CD4-positive, alpha-beta T cell treated with Interleukin-6 for 4 hours (primary cell): ENCODE measurements around the gene NR1I3.
"Not testable (repeated sequence)": the region's sequence is repeated elsewhere in the genome, so short reads cannot be mapped to it uniquely, and the experiment has no call there.

Source experiments
- DNase-seq: peaks from one replicate; pipeline ENCODE4 v3.0.0-alpha.2; 2020; ENCODE audit warnings: mixed read lengths

The NR1I3 gene, protein sequence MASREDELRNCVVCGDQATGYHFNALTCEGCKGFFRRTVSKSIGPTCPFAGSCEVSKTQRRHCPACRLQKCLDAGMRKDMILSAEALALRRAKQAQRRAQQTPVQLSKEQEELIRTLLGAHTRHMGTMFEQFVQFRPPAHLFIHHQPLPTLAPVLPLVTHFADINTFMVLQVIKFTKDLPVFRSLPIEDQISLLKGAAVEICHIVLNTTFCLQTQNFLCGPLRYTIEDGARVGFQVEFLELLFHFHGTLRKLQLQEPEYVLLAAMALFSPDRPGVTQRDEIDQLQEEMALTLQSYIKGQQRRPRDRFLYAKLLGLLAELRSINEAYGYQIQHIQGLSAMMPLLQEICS

DNA sequence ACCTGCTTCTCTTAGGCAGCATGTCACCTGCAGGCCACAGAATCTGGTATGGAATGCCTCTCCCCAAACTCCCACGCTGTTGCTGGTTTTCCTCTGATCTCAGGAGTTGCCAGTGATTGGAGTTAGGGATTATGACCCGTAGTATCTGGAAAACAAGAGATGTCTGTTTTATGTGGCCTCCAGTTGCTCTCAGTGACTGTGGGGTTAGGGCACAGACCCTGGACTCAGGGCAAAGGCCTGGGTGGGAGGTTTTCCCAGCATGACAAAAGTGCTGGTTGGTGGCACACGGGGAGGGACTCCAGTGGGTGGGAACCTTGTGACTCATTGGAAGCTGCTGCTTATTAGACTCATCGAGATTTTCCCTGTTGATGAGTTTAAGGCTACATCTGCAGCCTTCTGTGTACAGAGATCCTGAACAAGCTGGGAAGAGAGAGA, at the start of gene NR1I3:
NR1I3 (minus strand) TSS at position 165 of the 435 bp plus-strand sequence. CDS start 1,638 bp downstream, outside the sequence.
- no peak for DNase-seq

DNA sequence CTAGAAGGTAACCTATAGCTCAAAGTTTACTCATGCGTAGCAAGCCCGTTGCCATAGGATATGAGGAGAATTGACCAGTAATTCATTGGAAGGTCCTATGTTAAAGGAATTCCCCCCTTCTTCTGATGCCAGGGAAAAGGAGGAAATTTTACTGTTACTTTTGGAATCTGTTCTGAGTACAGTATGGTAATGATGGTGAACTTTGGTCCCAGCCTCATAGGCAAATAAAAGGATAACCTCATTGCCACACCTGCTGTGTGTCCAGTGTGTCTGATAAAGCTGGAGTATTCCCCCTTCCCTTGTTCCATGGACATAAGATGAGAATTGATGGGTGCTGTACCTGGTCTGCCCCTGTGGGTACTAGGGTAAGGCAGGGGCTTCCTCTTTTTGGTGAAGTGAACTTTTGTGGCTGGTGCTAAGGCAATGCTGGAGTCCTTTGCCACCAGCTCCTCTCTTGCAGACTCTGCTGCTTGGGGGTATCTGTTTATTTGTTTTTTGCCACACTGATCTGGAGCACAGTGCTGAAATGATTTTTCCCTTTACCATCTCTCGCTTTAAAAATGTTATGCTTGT, 49.6 kb upstream of the NR1I3 start:
- no peak for DNase-seq

DNA sequence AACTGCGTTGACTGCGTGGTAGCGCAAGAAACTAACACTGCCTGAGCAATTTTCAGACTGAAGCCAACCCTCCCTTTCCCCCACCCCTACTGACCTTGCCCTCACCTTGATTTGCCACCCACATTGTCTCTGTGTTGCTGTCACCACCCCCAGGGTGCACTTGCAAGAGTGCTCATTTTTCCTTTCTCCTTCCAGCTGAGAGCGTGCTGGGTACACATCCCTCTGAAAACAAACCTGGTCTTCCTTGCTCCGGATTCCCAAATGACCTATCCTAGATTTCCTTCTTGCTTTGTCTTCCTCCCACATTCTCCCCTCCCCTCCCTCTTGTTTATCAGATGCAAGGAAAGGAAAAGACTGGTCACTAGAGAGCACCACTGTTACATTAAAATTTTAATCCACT, 47.5 kb upstream of the NR1I3 start:
- DNase-seq: no peak

DNA sequence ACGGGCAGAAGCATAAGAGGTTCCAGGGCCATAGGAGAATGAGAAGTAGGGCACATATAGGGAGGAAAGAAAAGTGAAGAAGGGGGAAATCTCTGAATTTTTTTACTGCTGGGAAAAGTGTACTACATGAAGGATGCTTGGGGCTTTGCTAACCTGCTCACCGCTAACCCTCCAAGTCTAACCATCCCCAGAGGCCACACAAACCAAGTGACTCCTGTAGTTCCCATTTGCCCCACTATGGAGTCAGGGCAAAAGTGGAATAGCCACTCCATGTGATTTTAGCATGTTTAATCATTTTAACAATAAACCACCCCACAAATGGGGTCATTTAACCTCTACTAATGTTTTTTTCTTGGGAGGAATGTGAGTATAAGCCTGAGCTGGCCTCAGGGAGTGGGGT, 47.1 kb upstream of the NR1I3 start:
- no peak for DNase-seq

DNA sequence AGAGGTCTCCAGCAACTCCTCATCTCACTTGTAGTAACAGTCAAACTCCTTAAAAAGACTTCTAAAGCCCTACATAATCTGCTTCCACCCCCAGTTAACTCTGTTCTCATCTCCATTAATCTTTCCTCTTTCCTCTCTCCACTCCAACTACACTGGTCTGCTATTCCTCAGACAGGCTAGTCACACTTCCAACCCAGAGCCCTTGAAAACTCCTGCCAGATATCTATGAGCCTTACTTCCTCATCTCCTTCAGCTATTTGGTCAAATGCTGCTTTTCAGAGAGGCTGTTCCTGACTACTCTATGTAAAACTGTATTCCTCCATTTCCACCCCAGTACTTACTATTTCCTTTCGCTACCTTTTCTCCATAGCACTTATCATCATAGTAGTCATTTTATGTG, 45.0 kb upstream of the NR1I3 start:
- no peak for DNase-seq

DNA sequence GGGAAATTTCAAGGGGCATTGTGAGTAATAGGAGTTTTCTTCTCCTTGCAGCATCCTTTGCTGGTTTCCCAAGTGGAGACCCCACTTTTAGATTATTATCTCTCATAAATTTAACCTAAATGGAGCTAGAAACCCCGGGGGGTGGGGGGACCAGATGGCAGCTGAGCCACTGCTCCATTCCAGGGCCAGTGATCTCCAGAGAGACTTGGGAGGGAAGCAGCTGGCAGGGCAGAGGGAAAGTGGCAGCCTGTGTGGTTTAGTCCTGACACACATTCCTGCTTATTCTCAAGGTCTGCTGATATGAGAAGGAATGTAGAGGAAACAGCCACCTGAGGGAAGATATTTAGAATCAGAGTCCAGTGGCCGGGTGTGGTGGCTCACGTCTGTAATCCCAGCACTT, 36.9 kb upstream of the NR1I3 start:
- DNase-seq: no peak

DNA sequence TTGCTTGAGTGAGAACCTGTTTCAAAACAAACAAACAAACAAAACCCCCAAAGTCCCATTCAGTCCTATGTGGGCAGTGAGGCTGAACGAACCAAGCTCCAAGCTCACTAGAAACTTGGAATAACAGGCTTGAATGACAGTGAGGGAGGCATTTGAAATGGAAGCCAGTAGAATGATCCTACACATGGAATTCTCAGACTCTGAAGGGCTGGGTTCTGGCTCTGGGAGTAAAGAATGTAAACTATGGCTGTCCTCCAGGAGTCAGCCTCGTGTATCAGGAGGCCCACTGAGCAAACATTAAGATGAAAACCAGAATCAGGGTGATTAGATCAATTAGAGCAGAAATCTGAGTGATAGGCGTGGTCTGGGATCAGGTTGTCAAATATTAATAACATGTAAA, 35.4 kb upstream of the NR1I3 start:
- no peak for DNase-seq

DNA sequence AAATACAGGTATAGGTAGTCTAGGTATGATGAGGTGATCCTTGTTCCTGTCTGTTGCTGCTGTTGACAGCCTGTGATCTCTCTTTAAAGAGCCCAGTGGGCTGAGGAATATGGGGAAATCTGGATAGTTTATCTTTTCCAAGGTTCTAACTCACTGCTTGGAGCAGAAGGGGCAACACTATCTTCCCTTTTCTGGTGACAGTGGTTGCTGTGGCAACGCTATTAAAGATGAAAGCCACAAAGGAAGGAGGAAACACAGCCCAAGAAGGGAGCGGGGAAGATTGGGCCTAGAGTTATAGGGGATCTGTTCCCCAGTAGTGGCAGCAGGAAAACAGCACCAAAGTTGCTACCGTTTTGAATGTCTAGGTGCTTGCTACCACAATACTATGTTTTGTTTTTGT, 29.3 kb upstream of the NR1I3 start:
- DNase-seq: no peak

DNA sequence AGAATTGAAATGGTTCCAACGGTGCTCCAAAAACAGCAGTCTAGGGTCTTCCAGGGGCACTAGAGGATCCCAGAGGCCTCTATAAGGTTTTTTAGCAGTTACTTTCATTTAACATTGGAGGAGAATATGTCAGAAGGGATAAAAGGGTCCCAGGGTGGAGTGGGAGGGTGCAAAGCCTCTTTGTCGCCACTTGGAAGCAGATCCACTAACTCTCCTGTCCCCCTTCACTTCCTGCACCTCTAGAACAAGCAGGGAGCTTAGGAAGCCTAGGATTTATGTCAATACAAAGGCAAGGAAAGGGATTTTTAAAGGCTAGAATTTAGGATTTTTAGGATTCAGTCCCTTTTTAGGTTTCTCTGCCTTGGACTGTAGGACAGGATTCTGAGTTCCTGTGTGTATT, 28.8 kb upstream of the NR1I3 start:
- DNase-seq: no peak

DNA sequence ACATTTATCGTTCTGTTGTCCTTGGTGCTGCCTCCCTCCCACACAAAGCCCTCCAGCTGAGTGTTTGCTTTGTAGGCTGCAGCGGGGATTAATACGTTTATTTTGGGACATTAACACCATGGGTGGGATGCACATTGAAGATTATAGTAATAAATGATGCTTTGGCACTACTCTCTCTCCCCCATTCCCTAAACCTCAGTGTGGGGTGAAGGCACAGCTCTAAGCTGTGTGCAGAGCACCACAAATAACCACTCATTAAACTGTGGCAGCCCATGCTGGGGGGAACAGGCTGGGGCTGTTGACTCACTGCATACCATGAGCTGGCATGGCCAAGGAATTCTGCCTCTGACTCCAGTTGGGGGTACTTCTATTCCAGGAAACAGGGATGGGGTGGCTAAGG, 28.2 kb upstream of the NR1I3 start:
- no peak for DNase-seq

DNA sequence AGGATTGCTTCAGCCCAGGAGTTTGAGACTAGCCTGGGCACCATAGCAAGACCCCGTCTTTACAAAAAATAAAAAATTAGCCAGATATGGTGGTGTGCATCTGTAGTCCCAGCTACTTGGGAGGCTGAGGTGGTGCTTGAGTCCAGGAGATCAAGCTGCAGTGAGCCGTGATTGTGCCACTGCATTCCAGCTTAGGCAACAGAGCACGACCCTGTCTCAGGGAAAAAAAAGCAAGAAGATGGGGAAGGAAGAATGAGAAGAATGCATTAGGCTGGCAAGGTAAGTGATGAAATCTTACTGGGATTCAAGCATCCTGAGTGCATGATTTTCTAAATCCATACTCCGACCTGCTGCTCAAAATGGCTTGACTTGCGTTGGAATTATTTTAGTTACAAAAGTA, 27.3 kb upstream of the NR1I3 start:
- DNase-seq: no peak

DNA sequence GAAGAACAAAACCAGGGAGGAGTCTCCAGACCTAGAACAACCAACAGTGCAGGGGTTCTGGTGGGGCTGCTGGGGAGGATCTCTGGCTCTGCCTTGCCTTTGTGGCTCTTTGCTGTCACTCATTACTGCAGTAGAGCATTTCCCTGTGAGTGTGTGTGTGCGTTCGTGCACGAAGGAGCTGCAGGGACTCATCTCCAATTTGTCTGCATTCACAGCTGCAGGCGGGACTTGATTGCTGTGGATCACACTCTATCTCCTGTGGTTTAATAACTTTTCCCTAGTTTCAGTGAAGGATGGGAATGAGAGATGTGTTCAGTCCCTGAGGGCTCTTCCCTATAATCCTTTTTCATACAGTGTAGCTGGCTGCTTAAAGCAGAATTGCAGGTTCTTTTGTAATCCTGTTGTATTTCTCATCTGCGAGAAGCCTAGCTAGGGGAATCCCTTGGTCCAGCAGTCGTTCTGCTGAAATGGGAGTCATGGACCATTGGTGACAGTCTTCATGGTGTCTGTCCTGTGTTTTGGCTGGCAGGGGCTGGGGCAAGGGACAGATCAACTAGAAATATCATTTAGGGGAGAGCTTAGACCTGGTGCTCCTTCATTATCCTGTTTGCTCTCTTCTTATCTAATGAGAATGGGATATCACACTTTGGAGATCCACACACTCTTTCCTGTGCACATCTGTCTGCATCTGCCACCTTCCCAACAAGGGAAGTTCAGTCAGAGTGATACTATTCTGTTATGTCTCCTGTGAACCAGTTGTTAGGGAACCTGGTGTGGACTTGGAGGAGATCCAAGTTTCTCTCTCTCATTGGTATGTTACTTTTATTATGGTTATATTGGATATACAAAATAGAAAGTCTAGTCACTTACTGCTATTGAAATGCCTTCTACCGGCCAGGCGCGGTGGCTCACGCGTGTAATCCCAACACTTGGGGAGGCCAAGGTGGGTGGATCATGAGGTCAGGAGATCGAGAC, 23.5 kb upstream of the NR1I3 start:
- no peak for DNase-seq

DNA sequence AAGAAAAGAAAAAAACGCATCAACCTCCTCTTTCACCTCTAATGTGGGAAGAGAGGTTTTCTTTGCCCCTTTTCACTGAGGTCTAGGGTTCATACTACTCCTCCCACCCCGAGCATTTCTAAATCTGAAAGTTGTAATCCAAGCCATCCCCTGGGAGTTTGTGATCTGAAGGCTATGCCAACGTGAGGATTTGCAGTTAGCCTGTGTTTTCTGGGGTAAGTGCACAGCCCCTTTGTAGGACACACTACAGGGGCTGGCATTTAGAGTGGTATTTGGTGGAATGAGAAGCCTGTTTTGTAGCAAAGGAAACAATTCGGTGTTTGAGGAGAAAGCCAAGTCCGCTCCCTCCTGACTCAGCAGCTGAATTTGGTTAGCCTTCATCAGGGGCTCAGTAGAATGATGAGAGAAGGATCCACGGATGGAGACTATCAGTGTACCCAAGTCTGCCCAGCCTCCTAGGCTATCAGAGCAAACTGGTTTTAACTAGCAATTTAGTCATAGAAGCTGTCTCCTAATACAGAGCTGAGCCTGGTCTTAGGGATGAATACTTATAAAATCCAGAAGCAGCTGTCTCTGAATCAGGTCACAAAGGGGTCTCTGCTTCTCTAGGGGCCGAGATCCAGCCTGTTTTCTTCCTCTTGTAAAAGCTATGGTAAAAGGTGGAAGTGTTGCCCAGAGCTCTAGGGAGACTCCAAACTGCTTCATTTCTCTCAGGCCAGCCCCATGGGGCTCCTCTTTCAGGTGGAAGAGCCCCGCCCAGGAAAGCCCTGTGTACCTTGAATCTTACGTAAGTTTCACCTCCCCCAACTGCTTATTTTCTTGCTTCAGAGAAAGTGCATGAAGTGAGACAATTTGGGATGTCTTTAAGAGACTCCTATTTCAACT, 22.6 kb upstream of the NR1I3 start:
- no peak for DNase-seq

DNA sequence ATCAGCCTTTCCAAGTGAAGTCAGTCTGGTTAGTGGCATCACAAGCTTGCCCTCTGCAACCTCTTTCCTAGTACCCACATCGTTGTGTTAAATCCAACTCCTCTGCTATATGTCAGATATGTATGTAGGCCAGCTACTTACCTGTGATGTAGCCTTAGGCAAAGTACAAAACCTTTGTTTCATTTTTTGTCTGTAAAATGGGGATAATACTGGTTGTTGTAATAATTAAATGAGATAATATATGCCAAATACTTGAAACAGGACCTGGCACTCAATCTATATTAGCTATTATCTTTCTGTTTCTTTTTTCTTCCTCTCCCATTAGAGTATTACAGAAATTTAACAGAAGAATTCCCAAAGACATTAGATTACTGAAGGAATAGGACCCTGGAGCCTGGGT, 21.8 kb upstream of the NR1I3 start:
- no peak for DNase-seq

DNA sequence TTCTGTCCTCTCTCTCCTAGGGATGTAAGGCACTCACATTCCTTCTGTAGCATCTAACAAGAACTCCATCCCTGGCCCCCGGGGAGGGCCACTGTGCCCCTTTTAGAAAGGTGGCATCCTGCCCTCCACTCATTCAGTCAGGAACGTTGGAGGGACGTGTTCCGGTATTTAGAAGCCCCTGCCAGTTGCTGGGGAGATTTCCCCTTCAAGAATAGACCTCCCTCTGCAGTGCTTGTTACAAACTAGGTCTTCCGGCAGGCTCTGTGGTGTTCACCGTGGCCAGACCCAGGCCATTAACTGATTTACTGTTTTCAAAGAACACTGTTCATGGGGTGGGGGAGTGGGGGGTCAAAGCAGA, 21.3 kb upstream of the NR1I3 start:
- no peak for DNase-seq

DNA sequence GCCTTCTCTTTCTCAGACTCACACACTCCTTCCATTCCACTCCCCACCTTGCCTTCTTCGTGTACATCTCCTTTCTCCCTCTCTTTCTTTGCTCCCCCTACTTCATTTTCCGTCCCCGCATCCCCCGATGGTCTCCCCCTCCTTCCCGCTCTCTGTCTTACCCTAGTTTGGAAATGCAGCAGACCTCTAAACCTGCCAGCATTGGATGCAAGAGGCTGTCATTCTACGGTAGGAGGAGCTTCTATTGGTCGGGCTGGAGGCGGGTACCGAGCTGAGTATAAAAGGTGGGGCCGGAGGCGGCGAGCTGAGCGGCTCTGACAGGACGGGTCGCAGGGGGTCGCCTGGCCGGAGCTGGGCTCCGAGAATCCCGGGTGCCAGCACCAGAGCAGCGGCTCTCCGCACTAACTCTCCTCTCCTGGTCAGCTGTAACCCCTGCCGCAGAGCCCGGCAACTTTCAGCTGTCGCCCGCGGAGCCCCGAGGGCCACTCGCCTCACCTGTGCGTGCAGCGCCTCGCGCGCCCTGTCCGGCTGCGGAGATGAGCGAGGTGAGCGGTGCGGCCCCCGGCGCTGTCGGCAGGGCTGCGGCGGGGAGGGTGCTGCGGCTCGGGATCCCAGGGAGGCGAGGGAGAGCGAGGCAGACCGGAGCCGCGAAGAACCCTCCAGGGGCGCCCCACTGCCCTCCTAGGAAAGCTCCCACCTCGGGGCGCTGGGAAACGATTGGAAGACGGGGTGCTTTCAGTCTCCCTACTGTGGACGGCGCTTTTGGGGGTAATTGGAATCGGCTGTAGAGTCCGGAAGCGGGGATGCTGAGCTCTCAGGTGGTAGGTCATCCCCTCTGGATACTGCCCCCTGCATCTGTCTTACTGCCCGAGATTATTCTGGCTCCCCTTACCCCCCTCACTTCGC, 20.7 kb upstream of the NR1I3 start, which contains the start of gene PCP4L1:
PCP4L1 (plus strand) TSS at position 307 of the 906 bp plus-strand sequence; CDS start at position 537, 230 bp downstream.
- DNase-seq: peak; percentile 34

DNA sequence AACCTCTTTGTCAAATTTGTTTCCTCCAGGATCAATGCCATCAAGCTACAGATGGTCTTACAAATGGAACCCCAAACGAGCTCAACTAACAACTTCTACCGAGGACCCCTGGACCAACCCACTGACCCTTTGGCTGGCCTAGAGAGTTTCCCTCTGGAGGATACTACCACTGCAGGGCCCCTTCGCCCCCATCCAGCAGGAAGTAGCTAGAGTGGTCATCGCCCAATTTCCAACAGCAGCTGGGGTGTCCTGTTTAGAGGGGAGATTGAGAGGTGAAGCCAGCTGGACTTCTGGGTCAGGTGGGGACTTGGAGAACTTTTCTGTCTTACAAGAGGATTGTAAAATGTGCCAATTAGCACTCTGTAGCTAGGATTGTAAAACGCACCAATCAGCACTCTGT, 19.1 kb upstream of the NR1I3 start:
- not testable (repeated sequence) for DNase-seq

DNA sequence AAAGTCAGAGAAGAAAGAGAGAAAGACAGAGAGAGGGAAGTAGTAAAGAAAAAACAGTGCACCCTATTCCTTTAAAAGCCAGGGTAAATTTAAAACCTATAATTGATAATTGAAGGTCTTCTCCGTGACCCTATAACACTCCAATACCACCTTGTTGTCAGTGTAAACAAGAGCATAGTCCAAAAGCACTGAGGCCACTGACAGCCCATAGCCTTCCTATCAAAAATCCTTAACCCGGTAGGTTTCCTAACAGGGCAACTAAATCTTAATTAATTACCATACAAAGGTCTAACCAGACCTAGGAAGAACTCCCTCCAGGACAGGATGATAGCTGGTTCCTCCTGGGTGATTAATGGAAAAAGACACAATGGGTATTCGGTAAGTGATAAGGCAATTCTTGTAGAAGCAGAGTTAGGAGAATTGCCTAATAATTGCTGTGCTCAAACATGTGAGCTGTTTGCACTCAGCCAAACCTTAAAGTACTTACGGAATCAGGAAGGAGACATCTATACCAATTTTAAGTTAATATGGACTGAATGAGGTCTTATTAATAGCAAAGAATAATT, 18.0 kb upstream of the NR1I3 start:
- not testable (repeated sequence) for DNase-seq

DNA sequence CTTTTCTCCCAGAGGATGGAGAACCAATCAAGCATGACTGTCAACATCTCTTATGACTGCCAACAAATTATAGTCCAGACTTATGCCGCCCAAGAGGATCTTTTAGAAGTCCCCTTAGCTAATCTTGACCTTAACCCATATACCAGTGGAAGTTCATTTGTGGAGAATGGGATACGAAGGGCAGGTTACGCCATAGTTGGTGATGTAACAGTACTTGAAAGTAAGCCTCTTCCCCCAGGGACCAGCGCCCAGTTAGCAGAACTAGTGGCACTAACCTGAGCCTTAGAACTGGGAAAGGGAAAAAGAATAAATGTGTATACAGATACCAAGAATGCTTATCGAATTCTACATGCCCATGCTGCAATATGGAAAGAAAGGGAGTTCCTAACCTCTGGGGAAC, 17.3 kb upstream of the NR1I3 start:
- not testable (repeated sequence) for DNase-seq

DNA sequence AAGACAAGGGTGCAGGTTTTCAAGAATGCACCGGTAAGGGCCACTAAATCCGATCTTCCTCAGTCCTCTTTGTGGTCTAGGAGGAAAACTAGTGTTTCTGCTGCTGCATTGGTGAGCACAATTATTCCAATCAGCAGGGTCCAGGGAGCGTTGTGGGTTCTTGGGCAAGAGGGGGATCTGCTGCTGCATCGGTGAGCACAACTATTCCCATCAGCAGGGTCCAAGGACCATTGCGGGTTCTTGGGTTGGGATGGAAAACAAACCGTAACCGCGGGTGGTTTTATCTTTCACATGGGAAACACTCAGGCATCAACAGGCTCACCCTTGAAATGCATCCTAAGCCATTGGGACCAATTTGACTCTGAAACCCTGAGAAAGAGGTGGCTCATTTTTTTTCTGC, 13.6 kb upstream of the NR1I3 start:
- DNase-seq: no peak

DNA sequence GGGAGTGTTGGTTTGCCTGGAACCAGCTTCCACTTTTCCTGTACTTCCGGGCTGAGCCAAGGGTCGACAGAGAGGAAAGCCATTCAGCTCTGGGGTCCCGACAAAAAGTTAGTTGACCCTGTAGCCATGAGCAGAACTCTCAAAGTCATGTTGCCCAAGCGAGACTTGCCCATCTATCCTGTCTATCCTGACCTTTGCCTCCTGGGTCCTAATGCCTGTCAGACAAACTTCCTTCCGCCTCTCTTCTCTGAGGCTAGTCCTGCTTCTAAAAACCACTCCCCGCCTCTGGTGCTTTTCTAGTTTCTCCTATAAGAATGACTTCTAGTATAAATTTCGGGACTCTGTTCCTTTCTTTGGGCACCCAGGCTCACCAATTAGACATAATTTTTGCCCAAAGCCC, 12.8 kb upstream of the NR1I3 start:
- no peak for DNase-seq
